ENCODE data around the gene KCNJ6. TPM values are rescaled to one million over a fixed set of nuclear protein-coding genes. Genes with fewer than 3 reads are reported as not detected.

Gene KCNJ6
- total and polyA plus RNA-seq, 3 donors from 2014 or later, result 0.24 to 0.25 (median 0.25) TPM

GRCh38 chr21:37886120-37886519 lies 30.1 kb downstream of the KCNJ6 start:
- TF ChIP-seq, protein P1, sequence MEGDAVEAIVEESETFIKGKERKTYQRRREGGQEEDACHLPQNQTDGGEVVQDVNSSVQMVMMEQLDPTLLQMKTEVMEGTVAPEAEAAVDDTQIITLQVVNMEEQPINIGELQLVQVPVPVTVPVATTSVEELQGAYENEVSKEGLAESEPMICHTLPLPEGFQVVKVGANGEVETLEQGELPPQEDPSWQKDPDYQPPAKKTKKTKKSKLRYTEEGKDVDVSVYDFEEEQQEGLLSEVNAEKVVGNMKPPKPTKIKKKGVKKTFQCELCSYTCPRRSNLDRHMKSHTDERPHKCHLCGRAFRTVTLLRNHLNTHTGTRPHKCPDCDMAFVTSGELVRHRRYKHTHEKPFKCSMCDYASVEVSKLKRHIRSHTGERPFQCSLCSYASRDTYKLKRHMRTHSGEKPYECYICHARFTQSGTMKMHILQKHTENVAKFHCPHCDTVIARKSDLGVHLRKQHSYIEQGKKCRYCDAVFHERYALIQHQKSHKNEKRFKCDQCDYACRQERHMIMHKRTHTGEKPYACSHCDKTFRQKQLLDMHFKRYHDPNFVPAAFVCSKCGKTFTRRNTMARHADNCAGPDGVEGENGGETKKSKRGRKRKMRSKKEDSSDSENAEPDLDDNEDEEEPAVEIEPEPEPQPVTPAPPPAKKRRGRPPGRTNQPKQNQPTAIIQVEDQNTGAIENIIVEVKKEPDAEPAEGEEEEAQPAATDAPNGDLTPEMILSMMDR (IDR thresholded peaks at IDR 0.05), result no peak
- TF ChIP-seq POLR2A (IDR thresholded peaks at IDR 0.05), result no peak
- H3K36me3 ChIP-seq (ENCODE audit: low read depth, missing control alignments), result no peaks in the 10 kb centered on the region
- H3K4me1 ChIP-seq, result no peaks in the 10 kb centered on the region
- H3K27me3 ChIP-seq, result no peaks in the 10 kb centered on the region
- 87 to 96% methylated on average over 1 of the region's 1 CpG for WGBS, 2 donors
- H3K4me3 ChIP-seq, result no peak overlapping the region
- DNase-seq, result no peak
- intact Hi-C loops (cut with DNase I; ENCODE audit: low total_unique reads), result no loop called here
- H3K27ac ChIP-seq, result no peak overlapping the region
- H3K9me3 ChIP-seq, result no peaks in the 10 kb centered on the region

- Histone ChIP-seq H3K4me1 (no peaks in the 10 kb centered on the region), H3K27me3 (no peaks in the 10 kb centered on the region), H3K4me3 (no peak overlapping the region), H3K27ac (no peak overlapping the region), H3K36me3 (ENCODE audit: low read depth, missing control alignments) (no peaks in the 10 kb centered on the region), H3K9me3 (no peaks in the 10 kb centered on the region)
- WGBS, 2 donors, result 61 to 71% methylated on average over 5 to 7 of the region's 7 CpGs
- DNase-seq, result no peak
- TF ChIP-seq, protein P1 (IDR thresholded peaks at IDR 0.05), result no peak
- TF ChIP-seq POLR2A (IDR thresholded peaks at IDR 0.05), result no peak
- intact Hi-C loops (cut with DNase I; ENCODE audit: low total_unique reads), result no loop called here
Measured at GRCh38 chr21:37878946-37879660, 37.2 kb downstream of the KCNJ6 start.

DNA sequence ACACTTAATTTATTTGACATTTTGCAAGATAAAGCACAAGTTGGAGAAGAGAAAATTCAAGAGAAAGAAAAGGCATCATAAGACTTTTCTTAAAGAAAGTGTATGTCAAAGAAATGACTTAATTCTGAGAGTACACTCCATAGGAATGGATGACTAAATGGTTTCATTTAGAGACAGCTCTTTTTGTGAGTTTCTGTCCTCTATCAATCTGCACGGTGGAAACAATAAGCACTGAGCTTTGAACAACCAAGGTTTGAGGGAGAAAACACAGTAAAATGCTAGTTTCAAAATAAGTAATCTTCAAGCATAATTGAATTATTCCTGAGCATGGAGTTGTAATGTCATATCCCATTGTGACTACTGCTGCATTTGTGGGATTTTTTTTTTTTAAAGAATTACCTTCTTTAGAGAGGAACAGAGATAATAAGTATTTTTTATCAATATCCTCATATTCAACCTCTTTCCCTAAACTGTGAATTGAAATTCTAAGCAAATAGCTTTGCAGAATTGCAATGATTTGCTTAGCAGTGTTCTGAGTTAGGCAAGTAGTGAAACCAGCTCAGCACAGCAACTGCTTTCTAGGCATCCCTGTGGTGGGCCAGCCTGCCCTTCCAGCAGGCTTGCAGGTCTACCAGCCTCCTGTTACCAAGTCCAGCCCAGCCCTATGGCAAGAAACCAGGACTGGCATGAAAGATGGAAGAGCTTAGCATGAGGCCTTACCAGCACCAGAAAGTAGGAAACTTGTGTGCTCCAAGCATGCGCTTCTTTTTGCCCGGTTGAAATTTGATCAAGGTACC lies 38.2 kb downstream of the KCNJ6 start:
- Histone ChIP-seq H3K4me1 (no peaks in the 10 kb centered on the region), H3K27me3 (no peaks in the 10 kb centered on the region), H3K4me3 (no peak overlapping the region), H3K36me3 (ENCODE audit: low read depth, missing control alignments) (no peaks in the 10 kb centered on the region), H3K27ac (no peak overlapping the region), H3K9me3 (no peaks in the 10 kb centered on the region)
- TF ChIP-seq POLR2A (IDR thresholded peaks at IDR 0.05), result no peak
- TF ChIP-seq, protein P1 (IDR thresholded peaks at IDR 0.05), result no peak
- WGBS, 2 donors, result 84 to 90% methylated on average over 3 of the region's 3 CpGs
- DNase-seq, result no peak
- intact Hi-C loops (cut with DNase I; ENCODE audit: low total_unique reads), result no loop called here

DNA sequence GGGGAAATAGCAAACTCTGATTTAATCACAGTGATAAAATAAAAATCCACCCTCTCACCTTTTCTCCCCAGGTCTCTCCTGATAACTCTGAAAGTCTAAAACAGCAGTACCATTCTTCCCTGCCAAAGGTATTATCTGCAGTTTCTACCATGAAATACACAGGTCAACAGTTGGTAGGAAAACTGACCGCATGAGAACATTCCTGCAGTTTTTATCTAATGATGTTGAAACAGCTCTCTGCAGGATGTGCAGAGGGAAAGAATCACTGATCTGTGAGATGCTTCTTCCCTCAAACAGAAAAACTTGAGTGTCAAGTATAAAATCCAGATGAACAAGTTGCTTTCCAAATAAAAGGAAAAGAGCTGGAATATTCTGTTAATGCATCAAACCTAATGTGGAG lies 39.1 kb downstream of the KCNJ6 start:
- Histone ChIP-seq H3K27me3 (no peaks in the 10 kb centered on the region), H3K36me3 (ENCODE audit: low read depth, missing control alignments) (no peaks in the 10 kb centered on the region), H3K27ac (no peak overlapping the region), H3K9me3 (no peaks in the 10 kb centered on the region), H3K4me1 (no peaks in the 10 kb centered on the region), H3K4me3 (no peak overlapping the region)
- TF ChIP-seq, protein P1 (IDR thresholded peaks at IDR 0.05), result no peak
- TF ChIP-seq POLR2A (IDR thresholded peaks at IDR 0.05), result no peak
- intact Hi-C loops (cut with DNase I; ENCODE audit: low total_unique reads), result no loop called here
- WGBS, 2 donors, result 32 to 42% methylated on average over 1 of the region's 1 CpG
- DNase-seq, result no peak

Measured in testis (tissue), 3 donors.